Bronchus fibroblast of lung (primary cell): ENCODE data around the gene PMEL. TPM values are rescaled to one million over a fixed set of nuclear protein-coding genes. Genes with fewer than 3 reads are reported as not detected.

Experiments used
- total RNA-seq: library from RNA; depleted of rRNA; stranded (reverse); fragments of >200 nt; gene quantifications from 2 replicates; pipeline ENCODE4 v1.2.3, GENCODE V29; 2015

Gene PMEL
- 0.89 and 1.0 TPM in 2 replicates for total RNA-seq

GRCh38 chr12:55965941-55966407, at the start of gene PMEL:
Gene PMEL, minus strand, starts transcription at chr12:55966042. Its CDS starts 31 bp downstream, at chr12:55966011.

GRCh38 chr12:55996715-55997534, 31.1 kb upstream of the PMEL start, which contains the start of gene SUOX:
Gene SUOX, plus strand, starts transcription at chr12:55997276. Its CDS starts 4,946 bp downstream, at chr12:56002222.

GRCh38 chr12:55973599-55974307, 7.9 kb upstream of the PMEL start, which contains the start of gene RAB5B:
Gene RAB5B, plus strand, starts transcription at chr12:55974078. Its CDS starts 12,883 bp downstream, at chr12:55986961.

GRCh38 chr12:55966408-55967281, 803 bp upstream of the PMEL start, which contains the start of gene CDK2:
Gene CDK2, plus strand, starts transcription at chr12:55966830. Its CDS starts 179 bp downstream, at chr12:55967009.

GRCh38 chr12:55930771-55931316, 35.0 kb downstream of the PMEL start, which contains the start of gene DGKA:
Gene DGKA, plus strand, starts transcription at chr12:55931162. Its CDS starts 5,342 bp downstream, at chr12:55936504.

GRCh38 chr12:55927588-55928502, 38.0 kb downstream of the PMEL start, which contains the start of gene PYM1:
Gene PYM1, minus strand, starts transcription at chr12:55927894. Its CDS starts 133 bp downstream, at chr12:55927761.

Other genes with a start within 250 kb of the PMEL start
- gene BLOC1S1, start 250.0 kb downstream of the PMEL start, total RNA-seq, result 233 TPM in 2 replicates
- gene RDH5, start 245.6 kb downstream of the PMEL start, total RNA-seq, result 9.8 and 12.3 TPM in 2 replicates
- gene CD63, start 237.0 kb downstream of the PMEL start, total RNA-seq, result 823 and 907 TPM in 2 replicates
- 10.9 and 14.3 TPM in 2 replicates for gene GDF11, start 222.9 kb downstream of the PMEL start, total RNA-seq
- 88.3 and 122 TPM in 2 replicates for gene SARNP, start 148.3 kb downstream of the PMEL start, total RNA-seq
- 29.1 and 31.1 TPM in 2 replicates for gene ORMDL2, start 148.0 kb downstream of the PMEL start, total RNA-seq
- 39.7 and 41.9 TPM in 2 replicates for gene DNAJC14, start 136.5 kb downstream of the PMEL start, total RNA-seq
- gene MMP19, start 123.1 kb downstream of the PMEL start, total RNA-seq, result 12.4 and 12.6 TPM in 2 replicates
- gene PYM1, start 38.1 kb downstream of the PMEL start, total RNA-seq, result 43.4 and 47.9 TPM in 2 replicates
- gene DGKA, start 34.9 kb downstream of the PMEL start, total RNA-seq, result 31.1 and 33.3 TPM in 2 replicates
- 55.6 and 57.4 TPM in 2 replicates for gene CDK2, start 788 bp upstream of the PMEL start, total RNA-seq
- 50.9 and 51.9 TPM in 2 replicates for gene RAB5B, start 8.0 kb upstream of the PMEL start, total RNA-seq
- gene SUOX, start 31.2 kb upstream of the PMEL start, total RNA-seq, result 12.4 and 14.6 TPM in 2 replicates
- 1.2 and 4.4 TPM in 2 replicates for gene IKZF4, start 55.0 kb upstream of the PMEL start, total RNA-seq
- 2,167 and 2,638 TPM in 2 replicates for gene RPS26, start 75.9 kb upstream of the PMEL start, total RNA-seq
- gene ERBB3, start 114.1 kb upstream of the PMEL start, total RNA-seq, result 0.17 and 0.45 TPM in 2 replicates
- gene PA2G4, start 138.5 kb upstream of the PMEL start, total RNA-seq, result 212 and 232 TPM in 2 replicates
- gene RPL41, start 150.6 kb upstream of the PMEL start, total RNA-seq, result 2,695 and 3,059 TPM in 2 replicates
- 3.3 and 4.4 TPM in 2 replicates for gene ZC3H10, start 152.2 kb upstream of the PMEL start, total RNA-seq
- 249 and 252 TPM in 2 replicates for gene ESYT1, start 162.2 kb upstream of the PMEL start, total RNA-seq
- gene MYL6B, start 186.5 kb upstream of the PMEL start, total RNA-seq, result 101 and 114 TPM in 2 replicates
- 2,547 and 2,551 TPM in 2 replicates for gene MYL6, start 192.3 kb upstream of the PMEL start, total RNA-seq
- gene SMARCC2, start 223.4 kb upstream of the PMEL start, total RNA-seq, result 32.6 and 33.3 TPM in 2 replicates